Liver (tissue), 3 donors: ENCODE measurements around the gene GGCT.
A peak's percentile ranks its signal among the peaks of the same experiment; 100 is the strongest.

ENCODE experiments used
- ATF3 ChIP-seq: IDR thresholded peaks from 2 replicates; pipeline ENCODE4 v1.6.1; 2016; ENCODE audit warnings: antibody characterized with exemption
- EGR1 ChIP-seq, 2 donors: IDR thresholded peaks; 2 replicates each; pipeline ENCODE4 v1.6.1; 2016 to 2018; ENCODE audit warnings: antibody characterized with exemption in 2 of 2, low read depth in 2 of 2
- FOXA1 ChIP-seq: IDR thresholded peaks from 2 replicates; pipeline ENCODE4 v1.6.1; 2016; ENCODE audit warnings: antibody characterized with exemption
- GABPA ChIP-seq, 2 donors: IDR thresholded peaks in 1 of 2; conservative IDR thresholded peaks in 1 of 2; 2 replicates each; pipeline ENCODE4 v1.6.1; 2016; ENCODE audit warnings: antibody characterized with exemption in 2 of 2, mild to moderate bottlenecking in 1 of 2, moderate library complexity in 1 of 2
- MAX ChIP-seq: IDR thresholded peaks from 2 replicates; pipeline ENCODE4 v1.6.1; 2016; ENCODE audit warnings: antibody characterized with exemption
- NR2F2 ChIP-seq: IDR thresholded peaks from 2 replicates; pipeline ENCODE4 v1.6.1; 2016; ENCODE audit warnings: antibody characterized with exemption
- RAD21 ChIP-seq, 2 donors: IDR thresholded peaks; 2 replicates each; pipeline ENCODE4 v1.6.1; 2016; ENCODE audit warnings: antibody characterized with exemption in 2 of 2, mild to moderate bottlenecking in 2 of 2
- REST ChIP-seq: IDR thresholded peaks from 2 replicates; pipeline ENCODE4 v1.6.1; 2016; ENCODE audit warnings: antibody characterized with exemption, mild to moderate bottlenecking
- RXRA ChIP-seq, 2 donors: IDR thresholded peaks; 2 replicates each; pipeline ENCODE4 v1.6.1; 2017 to 2018; ENCODE audit warnings: antibody characterized with exemption in 2 of 2, mild to moderate bottlenecking in 1 of 2
- SP1 ChIP-seq: IDR thresholded peaks from 2 replicates; pipeline ENCODE4 v1.6.1; 2018; ENCODE audit warnings: antibody characterized with exemption, mild to moderate bottlenecking
- TAF1 ChIP-seq: conservative IDR thresholded peaks from 2 replicates; pipeline ENCODE4 v1.6.1; 2016; ENCODE audit warnings: antibody characterized with exemption, mild to moderate bottlenecking
- YY1 ChIP-seq: IDR thresholded peaks from 2 replicates; pipeline ENCODE4 v1.6.1; 2016; ENCODE audit warnings: antibody characterized with exemption, mild to moderate bottlenecking
- TF ChIP-seq, protein P1 (sequence below): fragments of 150-350 bp; IDR thresholded peaks from 2 replicates; pipeline ENCODE4 v1.5.1; 2017; ENCODE audit warnings: improper control_type of control experiment, low read depth, low read length; ENCODE audit not compliant: missing input control
- TF ChIP-seq, protein P2 (sequence below): IDR thresholded peaks from 2 replicates; pipeline ENCODE4 v1.6.1; 2016; ENCODE audit warnings: antibody characterized with exemption
- donor health status: healthy.
- donor health status: healthy.

DNA sequence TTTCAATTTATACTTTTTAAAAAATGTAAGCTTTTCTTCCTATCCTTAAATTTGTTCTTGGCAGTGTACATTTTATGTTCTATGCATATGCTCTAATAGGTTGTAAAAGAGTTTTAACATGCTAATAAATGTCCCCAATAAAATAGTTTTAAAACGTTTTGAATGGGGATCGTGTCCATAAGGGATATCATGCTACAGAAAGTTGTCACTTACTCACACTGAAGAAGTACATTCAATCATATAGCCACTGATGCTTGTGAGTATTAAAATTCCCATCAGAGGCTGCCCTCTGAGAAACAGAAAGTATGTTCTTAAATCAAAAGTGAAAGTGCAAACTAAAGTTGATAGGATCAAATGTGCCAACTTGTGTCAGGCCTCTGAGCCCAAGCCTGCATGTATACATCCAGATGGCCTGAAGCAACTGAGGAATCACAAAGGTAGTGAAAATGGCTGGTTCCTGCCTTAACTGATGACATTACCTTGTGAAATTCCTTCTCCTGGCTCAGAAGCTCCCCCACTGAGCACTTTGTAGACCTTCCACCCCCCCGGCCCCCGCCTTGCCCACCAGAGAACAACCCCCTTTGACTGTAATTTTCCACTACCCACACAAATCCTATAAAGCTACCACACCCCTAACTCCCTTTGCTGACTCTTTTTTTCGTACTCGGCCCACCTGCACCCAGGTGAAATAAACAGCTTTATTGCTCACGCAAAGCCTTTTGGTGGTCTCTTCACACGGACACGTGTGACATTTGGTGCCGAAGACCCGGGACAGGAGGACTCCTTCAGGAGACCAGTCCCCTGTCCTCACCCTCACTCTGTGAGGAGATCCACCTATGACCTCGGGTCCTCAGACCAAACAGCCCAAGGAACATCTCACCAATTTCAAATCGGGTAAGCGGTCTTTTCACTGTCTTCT, 25.2 kb downstream of the GGCT start:
- TF ChIP-seq SP1 = peak; percentile 35
- no peak for TF ChIP-seq MAX
- TF ChIP-seq, protein P1, sequence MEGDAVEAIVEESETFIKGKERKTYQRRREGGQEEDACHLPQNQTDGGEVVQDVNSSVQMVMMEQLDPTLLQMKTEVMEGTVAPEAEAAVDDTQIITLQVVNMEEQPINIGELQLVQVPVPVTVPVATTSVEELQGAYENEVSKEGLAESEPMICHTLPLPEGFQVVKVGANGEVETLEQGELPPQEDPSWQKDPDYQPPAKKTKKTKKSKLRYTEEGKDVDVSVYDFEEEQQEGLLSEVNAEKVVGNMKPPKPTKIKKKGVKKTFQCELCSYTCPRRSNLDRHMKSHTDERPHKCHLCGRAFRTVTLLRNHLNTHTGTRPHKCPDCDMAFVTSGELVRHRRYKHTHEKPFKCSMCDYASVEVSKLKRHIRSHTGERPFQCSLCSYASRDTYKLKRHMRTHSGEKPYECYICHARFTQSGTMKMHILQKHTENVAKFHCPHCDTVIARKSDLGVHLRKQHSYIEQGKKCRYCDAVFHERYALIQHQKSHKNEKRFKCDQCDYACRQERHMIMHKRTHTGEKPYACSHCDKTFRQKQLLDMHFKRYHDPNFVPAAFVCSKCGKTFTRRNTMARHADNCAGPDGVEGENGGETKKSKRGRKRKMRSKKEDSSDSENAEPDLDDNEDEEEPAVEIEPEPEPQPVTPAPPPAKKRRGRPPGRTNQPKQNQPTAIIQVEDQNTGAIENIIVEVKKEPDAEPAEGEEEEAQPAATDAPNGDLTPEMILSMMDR = no peak
- TF ChIP-seq TAF1 = no peak
- no peak for TF ChIP-seq ATF3
- TF ChIP-seq YY1 = no peak
- TF ChIP-seq, protein P2, sequence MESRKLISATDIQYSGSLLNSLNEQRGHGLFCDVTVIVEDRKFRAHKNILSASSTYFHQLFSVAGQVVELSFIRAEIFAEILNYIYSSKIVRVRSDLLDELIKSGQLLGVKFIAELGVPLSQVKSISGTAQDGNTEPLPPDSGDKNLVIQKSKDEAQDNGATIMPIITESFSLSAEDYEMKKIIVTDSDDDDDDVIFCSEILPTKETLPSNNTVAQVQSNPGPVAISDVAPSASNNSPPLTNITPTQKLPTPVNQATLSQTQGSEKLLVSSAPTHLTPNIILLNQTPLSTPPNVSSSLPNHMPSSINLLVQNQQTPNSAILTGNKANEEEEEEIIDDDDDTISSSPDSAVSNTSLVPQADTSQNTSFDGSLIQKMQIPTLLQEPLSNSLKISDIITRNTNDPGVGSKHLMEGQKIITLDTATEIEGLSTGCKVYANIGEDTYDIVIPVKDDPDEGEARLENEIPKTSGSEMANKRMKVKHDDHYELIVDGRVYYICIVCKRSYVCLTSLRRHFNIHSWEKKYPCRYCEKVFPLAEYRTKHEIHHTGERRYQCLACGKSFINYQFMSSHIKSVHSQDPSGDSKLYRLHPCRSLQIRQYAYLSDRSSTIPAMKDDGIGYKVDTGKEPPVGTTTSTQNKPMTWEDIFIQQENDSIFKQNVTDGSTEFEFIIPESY = no peak
- no peak for TF ChIP-seq GABPA (IDR thresholded peaks at IDR 0.05 in 1 of 2, conservative IDR thresholded peaks at IDR 0.05 in 1 of 2)
- no peak for TF ChIP-seq REST
- no peak for TF ChIP-seq RAD21 (IDR thresholded peaks at IDR 0.05)
- no peak for TF ChIP-seq RXRA (IDR thresholded peaks at IDR 0.05)
- no peak for TF ChIP-seq EGR1 (IDR thresholded peaks at IDR 0.05; ENCODE audit: low read depth in 2 of 2)
- no peak for TF ChIP-seq FOXA1
- no peak for TF ChIP-seq NR2F2
